ENCODE results near the gene CHST6. TPM values are rescaled to one million over a fixed set of nuclear protein-coding genes. Genes with fewer than 3 reads are reported as not detected.
"Not testable (repeated sequence)": the region's sequence is repeated elsewhere in the genome, so short reads cannot be mapped to it uniquely, and the experiment has no call there.

The CHST6 gene
- total RNA-seq (2021), result 4.8 and 6.8 TPM in 2 replicates
- Bru-seq, nascent RNA, result percentile 42 among the genes with signal in this experiment
- BruChase-seq, experiment 1, labeled RNA remaining after a 2-hour chase, result percentile 38 among the genes with signal in this experiment
- BruChase-seq, experiment 2, labeled RNA remaining after a 6-hour chase, result percentile 63 among the genes with signal in this experiment
- long read RNA-seq, partial matches to known transcripts, result 0 of 3 reads
- long read RNA-seq, other reads (novel, unspliced or antisense), result 3 of 3 reads

DNA sequence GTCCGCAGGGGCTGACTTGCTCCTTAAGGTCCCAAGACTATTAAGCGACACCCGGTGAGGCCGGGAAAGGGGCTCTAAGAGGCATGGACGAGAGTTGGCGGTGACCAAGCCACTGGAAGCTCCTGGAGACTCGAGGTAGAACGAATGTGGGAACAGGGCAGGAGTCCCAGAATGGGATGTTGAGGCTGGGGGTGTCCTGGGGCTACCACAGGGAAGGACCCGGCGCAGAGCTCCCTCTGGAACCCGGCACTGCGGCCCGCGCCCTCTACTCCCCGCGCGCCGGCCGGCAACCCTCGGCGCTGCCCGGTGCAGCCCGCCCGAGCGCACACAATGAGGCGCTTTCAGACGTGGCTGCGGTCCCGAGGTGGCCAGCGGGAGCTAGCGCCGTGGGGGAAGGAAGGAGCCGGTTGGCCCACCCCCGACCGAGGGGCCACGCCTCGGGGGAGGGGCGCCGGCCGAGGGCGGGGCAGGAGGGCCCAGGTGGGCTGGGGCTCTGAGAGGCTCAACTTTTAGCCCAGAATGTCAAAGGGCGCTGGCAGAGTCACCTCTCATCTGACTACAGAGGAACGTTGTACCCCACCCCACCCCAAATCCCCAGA is at the start of gene CHST6:
Gene CHST6, minus strand, starts transcription at position 366 of the 599 bp plus-strand sequence. CDS start 15,613 bp downstream, outside the sequence.
- DNase-seq, result peak in 1 of 2 experiments; percentile 65
- BruUV-seq (replicated peaks), result no TSS peak
- Histone ChIP-seq H3K4me1 (replicated peaks; ENCODE audit: insufficient read depth) (peaks cover 20% of the 10 kb centered on the region), H2AFZ (peak within 1 kb of the TSS; percentile 83), H3K27me3 (ENCODE audit: insufficient read depth, low read depth) (no peaks in the 10 kb centered on the region), H3K4me2 (peak within 1 kb of the TSS; percentile 99), H3K9me3 (ENCODE audit: insufficient read depth, low read depth) (no peaks in the 10 kb centered on the region), H3K9me2 (ENCODE audit: insufficient read depth) (no peaks in the 10 kb centered on the region), H3K36me3 (ENCODE audit: low read depth) (no peaks in the 10 kb centered on the region), H3K27ac (no peak within 1 kb of the TSS), H4K20me1 (ENCODE audit: insufficient read depth) (no peaks in the 10 kb centered on the region), H3K79me2 (ENCODE audit: low read depth) (no peaks in the 10 kb centered on the region), H3K4me3 (peak within 1 kb of the TSS; percentile 63), H3F3A (ENCODE audit: insufficient read depth, low read depth) (peaks cover 25% of the 10 kb centered on the region; the same call in 1 of the 2 replicates)
- TF ChIP-seq, protein P1, sequence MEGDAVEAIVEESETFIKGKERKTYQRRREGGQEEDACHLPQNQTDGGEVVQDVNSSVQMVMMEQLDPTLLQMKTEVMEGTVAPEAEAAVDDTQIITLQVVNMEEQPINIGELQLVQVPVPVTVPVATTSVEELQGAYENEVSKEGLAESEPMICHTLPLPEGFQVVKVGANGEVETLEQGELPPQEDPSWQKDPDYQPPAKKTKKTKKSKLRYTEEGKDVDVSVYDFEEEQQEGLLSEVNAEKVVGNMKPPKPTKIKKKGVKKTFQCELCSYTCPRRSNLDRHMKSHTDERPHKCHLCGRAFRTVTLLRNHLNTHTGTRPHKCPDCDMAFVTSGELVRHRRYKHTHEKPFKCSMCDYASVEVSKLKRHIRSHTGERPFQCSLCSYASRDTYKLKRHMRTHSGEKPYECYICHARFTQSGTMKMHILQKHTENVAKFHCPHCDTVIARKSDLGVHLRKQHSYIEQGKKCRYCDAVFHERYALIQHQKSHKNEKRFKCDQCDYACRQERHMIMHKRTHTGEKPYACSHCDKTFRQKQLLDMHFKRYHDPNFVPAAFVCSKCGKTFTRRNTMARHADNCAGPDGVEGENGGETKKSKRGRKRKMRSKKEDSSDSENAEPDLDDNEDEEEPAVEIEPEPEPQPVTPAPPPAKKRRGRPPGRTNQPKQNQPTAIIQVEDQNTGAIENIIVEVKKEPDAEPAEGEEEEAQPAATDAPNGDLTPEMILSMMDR (conservative IDR thresholded peaks at IDR 0.05), result no peak
- TF ChIP-seq EZH2 (IDR thresholded peaks at IDR 0.05; ENCODE audit: low read depth), result no peak
- POLR2A ChIA-PET (ENCODE audit: unreplicated experiment), result no interaction called here
- intact Hi-C loops (cut with micrococcal nuclease; ENCODE audit: unreplicated experiment), result no loop called here
- CTCF ChIA-PET, result interaction anchor here (0.5 to 1.1 kb wide), 3 partner anchors 10 to 22 kb away, joined by 3 to 4 read pairs (median 3); no protein-coding TSS in a partner anchor

DNA sequence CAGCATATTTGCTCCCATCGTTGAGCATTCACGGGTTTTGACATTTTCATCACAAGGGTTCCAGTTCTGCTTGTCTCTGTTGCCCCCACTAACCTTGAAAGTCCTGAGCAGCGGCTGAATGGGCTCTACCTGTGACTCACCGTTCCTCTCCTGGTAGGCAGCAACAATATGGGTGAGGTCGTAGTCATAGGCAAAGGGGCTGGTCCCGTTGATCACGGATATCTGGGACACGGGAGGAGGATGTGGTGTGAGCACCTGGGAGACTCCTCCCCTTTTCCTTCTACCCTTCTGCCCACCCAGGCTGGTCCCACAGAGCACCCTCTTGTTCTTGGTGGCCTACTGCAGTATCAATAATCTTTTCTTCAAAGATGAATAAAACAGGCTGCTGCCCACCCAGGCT is 47.2 kb upstream of the CHST6 start:
- H3K9me3 ChIP-seq (ENCODE audit: insufficient read depth, low read depth); H3K4me3 ChIP-seq; DNase-seq; H3K27me3 ChIP-seq (ENCODE audit: insufficient read depth, low read depth); POLR2A ChIA-PET (ENCODE audit: unreplicated experiment); H3K79me2 ChIP-seq (ENCODE audit: low read depth); BruUV-seq (replicated peaks); H4K20me1 ChIP-seq (ENCODE audit: insufficient read depth); H3K27ac ChIP-seq; intact Hi-C loops (cut with micrococcal nuclease; ENCODE audit: unreplicated experiment); H3K36me3 ChIP-seq (ENCODE audit: low read depth); H3F3A ChIP-seq (ENCODE audit: insufficient read depth, low read depth); H2AFZ ChIP-seq; H3K9me2 ChIP-seq (ENCODE audit: insufficient read depth); CTCF ChIA-PET; H3K4me1 ChIP-seq (replicated peaks; ENCODE audit: insufficient read depth); H3K4me2 ChIP-seq: not testable (repeated sequence)

DNA sequence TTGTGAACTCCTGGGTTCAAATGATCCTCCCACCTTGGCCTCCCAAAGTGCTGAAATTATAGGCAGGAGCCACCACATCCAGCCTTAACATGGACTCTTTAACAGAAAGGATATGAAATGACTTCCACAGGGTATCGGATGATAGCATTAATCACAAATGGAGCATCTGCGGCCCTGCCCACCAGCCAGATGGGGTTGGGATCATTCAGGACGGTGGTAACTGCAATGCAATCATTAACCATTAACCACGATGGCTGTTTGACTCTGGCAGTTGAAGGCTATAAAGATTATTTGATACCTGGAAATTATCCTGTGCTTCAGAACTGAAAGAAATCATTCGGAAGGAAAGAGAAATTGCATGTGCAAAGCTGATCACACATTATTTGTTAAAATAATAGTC is 46.0 kb upstream of the CHST6 start:
- Histone ChIP-seq H3K27ac (no peak overlapping the region), H3K9me2 (ENCODE audit: insufficient read depth) (no peaks in the 10 kb centered on the region), H3K4me1 (replicated peaks; ENCODE audit: insufficient read depth) (no peaks in the 10 kb centered on the region), H3K79me2 (ENCODE audit: low read depth) (no peaks in the 10 kb centered on the region), H4K20me1 (ENCODE audit: insufficient read depth) (no peaks in the 10 kb centered on the region), H2AFZ (no peak overlapping the region), H3F3A (ENCODE audit: insufficient read depth, low read depth) (no peaks in the 10 kb centered on the region), H3K9me3 (ENCODE audit: insufficient read depth, low read depth) (no peaks in the 10 kb centered on the region), H3K36me3 (ENCODE audit: low read depth) (no peaks in the 10 kb centered on the region), H3K4me3 (no peak overlapping the region), H3K27me3 (ENCODE audit: insufficient read depth, low read depth) (no peaks in the 10 kb centered on the region), H3K4me2 (no peak overlapping the region)
- intact Hi-C loops (cut with micrococcal nuclease; ENCODE audit: unreplicated experiment), result no loop called here
- no peak for DNase-seq
- POLR2A ChIA-PET (ENCODE audit: unreplicated experiment), result no interaction called here
- TF ChIP-seq, protein P1 (conservative IDR thresholded peaks at IDR 0.05), result no peak
- TF ChIP-seq EZH2 (IDR thresholded peaks at IDR 0.05; ENCODE audit: low read depth), result no peak
- BruUV-seq (replicated peaks), result no TSS peak
- CTCF ChIA-PET, result no interaction called here

DNA sequence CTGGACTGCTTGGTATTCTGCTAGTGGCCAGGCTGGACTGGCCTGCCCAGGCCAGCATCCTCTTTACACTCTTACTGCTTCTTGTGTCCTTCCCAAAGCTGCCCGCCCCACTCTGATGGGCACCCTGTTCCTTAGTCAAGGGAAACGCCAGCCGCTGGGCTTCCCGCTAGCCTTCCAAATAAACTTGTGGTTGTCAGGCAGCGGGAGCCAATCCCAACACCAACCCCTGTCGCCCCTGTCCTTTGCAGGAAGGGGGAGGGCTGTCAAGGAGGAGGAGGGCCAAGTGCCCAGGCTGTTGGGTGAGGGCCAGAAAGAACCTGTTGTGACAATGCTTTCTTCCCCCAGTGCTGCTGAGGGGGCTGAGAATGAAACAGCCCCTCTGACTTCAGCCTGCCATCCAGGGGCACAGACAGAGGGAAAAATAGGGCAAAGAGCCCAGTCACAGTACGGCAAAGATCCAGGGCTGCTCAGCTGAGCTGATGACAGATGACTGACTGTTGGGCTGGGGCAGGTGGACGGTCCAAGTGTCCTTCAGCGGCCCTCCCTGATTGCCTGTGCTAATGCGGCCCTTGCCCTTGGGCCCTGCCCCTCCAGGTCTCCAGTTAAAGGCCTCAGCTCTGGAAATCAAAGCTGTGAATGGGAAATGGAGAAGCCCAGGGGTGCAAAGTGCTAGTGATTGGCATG is 43.8 kb upstream of the CHST6 start:
- H3K27ac ChIP-seq; H3K4me3 ChIP-seq; DNase-seq; BruUV-seq (replicated peaks); CTCF ChIA-PET; POLR2A ChIA-PET (ENCODE audit: unreplicated experiment); intact Hi-C loops (cut with micrococcal nuclease; ENCODE audit: unreplicated experiment); H3K36me3 ChIP-seq (ENCODE audit: low read depth); H2AFZ ChIP-seq; H3F3A ChIP-seq (ENCODE audit: insufficient read depth, low read depth); H3K9me3 ChIP-seq (ENCODE audit: insufficient read depth, low read depth); H3K9me2 ChIP-seq (ENCODE audit: insufficient read depth); H3K4me1 ChIP-seq (replicated peaks; ENCODE audit: insufficient read depth); H3K4me2 ChIP-seq; H3K79me2 ChIP-seq (ENCODE audit: low read depth); H4K20me1 ChIP-seq (ENCODE audit: insufficient read depth); H3K27me3 ChIP-seq (ENCODE audit: insufficient read depth, low read depth): not testable (repeated sequence)

All from PC-9 (cell line).